Transverse colon (tissue), 3 donors: ENCODE results near the gene PHF23.

ENCODE experiments used
- CTCF ChIP-seq, 5 experiments: fragments of 200-600 bp in 3 of 5; fragments of 450-650 bp in 2 of 5; sonication (generic) in 3 of 5; IDR thresholded peaks; 1 replicate in 2 of 5; 2 replicates in 3 of 5; pipeline ENCODE4 v1.5.1; 2016 to 2017; ENCODE audit warnings: antibody characterized with exemption in 5 of 5, inconsistent platforms in 3 of 5, mild to moderate bottlenecking in 2 of 5, moderate library complexity in 1 of 5
- POLR2A ChIP-seq: fragments of 450-650 bp; IDR thresholded peaks from one replicate; pipeline ENCODE4 v1.6.1; 2016; ENCODE audit warnings: antibody characterized with exemption, mild to moderate bottlenecking, moderate library complexity

GRCh38 chr17:7217113-7217987 lies 21.9 kb downstream of the PHF23 start:
- TF ChIP-seq CTCF (IDR thresholded peaks at IDR 0.05): no peak
- no peak for TF ChIP-seq POLR2A
